ENCODE data around the gene ZFHX3. TPM values are rescaled to one million over a fixed set of nuclear protein-coding genes. Genes with fewer than 3 reads are reported as not detected.

ZFHX3 gene
- total RNA-seq, 4 donors from 2014 or later = 19.7 to 70.4 (median 34.6) TPM

DNA sequence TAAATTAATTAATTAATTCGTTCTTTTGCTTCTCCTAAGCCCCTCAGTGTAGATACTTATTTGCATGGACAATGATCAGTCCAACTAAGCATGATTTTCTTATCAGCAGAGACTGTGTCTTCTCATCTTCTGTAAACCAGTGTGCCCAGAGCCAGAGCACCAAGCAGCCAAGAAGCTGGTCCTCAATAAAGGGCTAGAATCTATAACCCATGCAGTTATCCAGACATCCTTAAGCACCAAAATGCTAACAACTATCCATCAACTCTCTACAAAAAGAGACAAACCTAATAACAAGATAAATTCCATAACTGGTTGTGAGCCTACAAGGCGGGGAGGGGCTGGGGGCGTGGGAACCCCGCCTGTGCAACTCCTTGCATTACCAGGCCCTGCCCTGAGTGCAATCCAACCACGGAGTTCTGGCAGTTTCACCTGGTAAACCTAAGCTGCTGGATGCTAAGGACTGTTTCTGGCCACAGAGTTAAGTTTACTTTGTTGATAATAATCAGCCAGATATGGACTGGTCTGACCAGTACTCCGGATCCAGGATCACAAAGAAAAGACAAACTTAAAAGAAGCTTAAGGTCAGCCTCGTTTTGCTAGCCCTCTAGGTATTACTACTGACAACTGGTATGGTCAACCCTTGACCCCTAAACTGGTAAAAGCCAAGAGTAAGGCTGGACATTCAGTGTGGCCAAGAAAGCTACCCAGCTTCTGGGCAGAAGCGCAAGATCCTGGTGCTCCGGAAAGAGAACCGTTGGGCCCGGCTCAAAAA, 51.5 kb downstream of the ZFHX3 start:
- TF ChIP-seq, protein P1, sequence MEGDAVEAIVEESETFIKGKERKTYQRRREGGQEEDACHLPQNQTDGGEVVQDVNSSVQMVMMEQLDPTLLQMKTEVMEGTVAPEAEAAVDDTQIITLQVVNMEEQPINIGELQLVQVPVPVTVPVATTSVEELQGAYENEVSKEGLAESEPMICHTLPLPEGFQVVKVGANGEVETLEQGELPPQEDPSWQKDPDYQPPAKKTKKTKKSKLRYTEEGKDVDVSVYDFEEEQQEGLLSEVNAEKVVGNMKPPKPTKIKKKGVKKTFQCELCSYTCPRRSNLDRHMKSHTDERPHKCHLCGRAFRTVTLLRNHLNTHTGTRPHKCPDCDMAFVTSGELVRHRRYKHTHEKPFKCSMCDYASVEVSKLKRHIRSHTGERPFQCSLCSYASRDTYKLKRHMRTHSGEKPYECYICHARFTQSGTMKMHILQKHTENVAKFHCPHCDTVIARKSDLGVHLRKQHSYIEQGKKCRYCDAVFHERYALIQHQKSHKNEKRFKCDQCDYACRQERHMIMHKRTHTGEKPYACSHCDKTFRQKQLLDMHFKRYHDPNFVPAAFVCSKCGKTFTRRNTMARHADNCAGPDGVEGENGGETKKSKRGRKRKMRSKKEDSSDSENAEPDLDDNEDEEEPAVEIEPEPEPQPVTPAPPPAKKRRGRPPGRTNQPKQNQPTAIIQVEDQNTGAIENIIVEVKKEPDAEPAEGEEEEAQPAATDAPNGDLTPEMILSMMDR (IDR thresholded peaks at IDR 0.05; ENCODE audit: low read depth) = no peak

DNA sequence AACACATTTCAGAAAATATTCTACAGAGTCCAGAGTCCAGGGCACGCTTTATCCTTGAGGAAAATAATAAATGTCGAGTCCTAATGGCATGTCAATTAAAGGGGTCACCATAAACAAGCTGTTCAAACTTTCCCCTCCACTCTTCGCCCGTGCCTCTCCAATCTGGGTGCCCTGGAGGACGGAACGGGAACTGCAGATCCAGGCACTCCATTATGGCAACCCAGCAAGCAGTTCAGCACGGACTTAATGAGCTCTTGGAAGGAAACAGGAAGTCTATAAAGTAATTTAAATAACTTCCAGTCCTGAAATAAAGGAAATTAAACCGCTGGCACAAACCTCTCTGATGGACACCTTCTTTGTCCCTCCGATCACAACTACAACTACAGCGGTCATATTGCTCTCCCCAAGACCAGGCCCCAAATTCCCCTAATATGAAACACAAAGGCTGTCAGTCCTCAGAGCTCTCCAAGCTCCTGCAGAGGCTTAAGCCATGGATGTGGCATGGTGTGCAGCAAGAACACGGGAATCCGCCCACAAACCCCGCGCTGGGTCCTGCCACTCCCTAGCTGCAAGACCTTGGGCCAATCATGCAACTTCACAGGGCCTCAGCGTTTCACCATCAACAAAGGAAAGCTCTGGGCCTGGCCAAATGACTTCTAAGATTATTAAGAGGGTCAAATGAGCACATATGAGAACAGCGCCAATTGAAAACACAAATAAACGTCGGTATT, 52.6 kb downstream of the ZFHX3 start:
- TF ChIP-seq, protein P1 (IDR thresholded peaks at IDR 0.05; ENCODE audit: low read depth) = no peak

DNA sequence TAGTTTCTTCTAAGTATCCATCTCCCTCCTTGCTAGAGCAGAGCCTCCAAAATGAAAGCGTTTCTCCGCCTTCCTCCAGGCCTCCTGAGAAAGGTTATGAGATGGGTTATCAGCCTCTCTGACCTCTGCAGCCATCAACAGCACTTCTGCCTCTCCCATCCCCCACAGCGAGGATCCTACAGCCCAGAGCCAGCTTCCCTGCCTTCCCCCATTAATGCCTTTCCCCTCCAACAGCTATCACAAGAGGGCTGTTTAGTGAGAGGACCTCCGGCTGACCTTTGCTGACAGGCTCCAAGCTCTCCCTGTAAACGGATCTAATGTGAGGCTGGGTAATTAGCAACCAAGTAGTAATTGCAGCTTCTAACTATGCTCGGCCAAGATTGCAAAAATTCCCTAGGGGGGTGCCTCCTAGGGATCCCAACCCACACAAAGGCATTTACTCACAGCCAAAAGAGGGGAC, 55.8 kb downstream of the ZFHX3 start:
- TF ChIP-seq, protein P1 (IDR thresholded peaks at IDR 0.05; ENCODE audit: low read depth) = no peak

DNA sequence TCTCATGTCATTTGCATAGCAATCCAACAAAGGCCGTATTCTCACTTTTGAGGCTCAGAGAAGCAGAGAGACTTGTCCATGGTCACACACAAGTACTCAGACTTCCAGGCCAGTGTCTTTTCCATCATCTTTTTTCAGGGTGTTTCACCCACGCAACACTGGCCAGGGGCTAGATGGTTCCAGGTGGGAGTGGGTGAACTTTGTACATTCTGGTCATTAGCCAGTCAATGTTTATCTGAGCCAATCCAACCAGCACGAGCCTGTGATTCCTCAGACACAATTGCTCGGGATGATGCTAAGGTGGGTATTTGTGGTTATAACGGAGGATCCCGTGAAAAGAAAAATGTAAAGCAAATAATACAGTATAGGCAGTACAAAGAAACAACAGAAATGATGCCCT, 56.3 kb downstream of the ZFHX3 start:
- TF ChIP-seq, protein P1 (IDR thresholded peaks at IDR 0.05; ENCODE audit: low read depth) = no peak

DNA sequence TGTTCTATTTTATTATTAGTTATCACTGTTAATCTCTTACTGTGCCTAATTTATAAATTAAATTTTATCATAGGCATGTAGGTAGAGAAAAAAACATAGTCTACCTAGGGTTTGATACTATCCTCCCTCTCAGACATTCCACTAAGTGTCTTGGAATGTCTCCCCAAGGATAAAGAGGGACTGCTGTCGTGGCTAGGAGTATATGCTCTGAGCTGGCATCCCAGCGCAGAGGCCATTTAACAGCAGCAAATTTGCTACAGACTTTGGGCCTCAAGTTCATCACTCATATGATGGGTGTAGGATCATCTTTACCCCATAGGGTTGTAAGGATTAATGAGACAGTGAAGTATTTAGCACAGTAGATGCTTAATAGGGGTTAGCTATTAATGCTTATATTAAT, 56.7 kb downstream of the ZFHX3 start:
- TF ChIP-seq, protein P1 (IDR thresholded peaks at IDR 0.05; ENCODE audit: low read depth) = no peak

DNA sequence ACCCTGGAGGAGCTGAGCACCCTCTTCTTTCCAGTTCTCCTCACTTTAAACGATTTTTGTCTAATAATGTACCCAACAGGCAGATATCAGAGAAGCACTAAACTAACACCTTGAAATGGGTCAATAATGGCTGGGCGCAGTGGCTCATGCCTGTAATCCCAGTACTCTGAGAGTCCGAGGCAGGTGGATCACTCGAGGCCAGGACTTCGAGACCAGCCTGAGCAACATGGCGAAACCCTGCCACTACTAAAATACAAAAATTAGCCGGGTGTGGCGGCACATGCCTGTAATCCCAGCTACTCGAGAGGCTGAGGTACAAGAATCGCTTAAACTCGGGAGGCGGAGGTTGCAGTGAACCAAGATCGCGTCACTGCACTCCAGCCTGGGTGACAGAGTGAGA, 57.4 kb downstream of the ZFHX3 start:
- TF ChIP-seq, protein P1 (IDR thresholded peaks at IDR 0.05; ENCODE audit: low read depth) = no peak
